HG03442 (cell line): ENCODE measurements around the gene LNPEP.
"Not testable (repeated sequence)": the region's sequence is repeated elsewhere in the genome, so short reads cannot be mapped to it uniquely, and the experiment has no call there.

ENCODE experiments used
- ATAC-seq: cut with Tn5 transposase; IDR thresholded peaks from one replicate; pipeline ENCODE4 v1.9.1; 2021; ENCODE audit warnings: mild to moderate bottlenecking, moderate library complexity; ENCODE audit not compliant: unreplicated experiment

Gene LNPEP

DNA sequence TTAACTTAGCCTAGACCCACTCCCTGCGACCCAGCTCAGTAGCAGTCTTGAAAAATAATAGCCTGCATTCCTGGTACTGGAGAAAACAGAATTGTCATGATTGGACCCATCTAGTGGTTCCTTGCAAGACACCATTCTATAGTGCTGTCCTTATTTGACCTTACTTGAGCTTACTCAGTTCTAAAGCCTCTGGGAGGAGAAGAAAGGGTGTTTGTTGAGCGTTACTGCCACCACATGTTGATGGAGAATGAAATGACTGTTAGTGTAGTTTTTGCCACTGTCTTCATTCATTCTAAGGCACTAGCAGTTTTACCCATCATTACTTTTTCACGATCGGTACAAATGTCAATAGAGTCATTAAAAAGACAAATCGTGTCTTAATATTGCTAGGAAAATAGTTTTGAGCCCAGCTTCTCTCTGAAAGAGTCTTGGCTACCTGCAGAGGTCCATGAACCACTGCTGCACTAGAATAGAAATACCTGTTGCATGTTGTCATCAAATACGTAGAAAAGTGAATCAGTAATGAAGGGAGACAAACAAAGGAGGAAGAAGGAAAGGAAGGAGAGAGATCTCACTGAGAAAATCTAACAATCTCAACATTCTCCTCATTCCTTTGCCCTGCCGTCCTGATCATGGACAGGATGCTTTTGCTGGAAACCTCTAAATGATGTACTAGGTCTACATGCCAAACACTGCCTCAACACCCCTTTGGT lies 110.5 kb downstream of the LNPEP start:
- no peak for ATAC-seq

DNA sequence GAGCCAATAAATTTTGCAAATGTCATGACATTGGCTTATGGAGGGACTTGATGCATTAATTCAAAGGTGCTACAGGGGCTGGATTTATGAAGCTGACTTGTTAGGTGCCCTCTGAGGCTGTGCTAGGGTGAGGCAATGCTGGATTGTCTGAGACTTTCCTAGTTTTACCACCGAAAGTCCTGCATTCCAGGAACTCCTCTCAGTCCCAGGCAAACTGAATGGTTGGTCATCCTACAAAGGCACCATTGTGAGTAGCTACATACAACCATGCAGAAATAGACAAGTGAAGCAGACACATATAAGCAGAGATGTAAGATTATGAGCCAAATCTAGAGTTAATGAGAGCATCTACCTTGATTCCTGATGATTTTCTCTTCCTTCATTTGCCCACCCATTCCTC lies 111.2 kb downstream of the LNPEP start:
- ATAC-seq, result no peak

DNA sequence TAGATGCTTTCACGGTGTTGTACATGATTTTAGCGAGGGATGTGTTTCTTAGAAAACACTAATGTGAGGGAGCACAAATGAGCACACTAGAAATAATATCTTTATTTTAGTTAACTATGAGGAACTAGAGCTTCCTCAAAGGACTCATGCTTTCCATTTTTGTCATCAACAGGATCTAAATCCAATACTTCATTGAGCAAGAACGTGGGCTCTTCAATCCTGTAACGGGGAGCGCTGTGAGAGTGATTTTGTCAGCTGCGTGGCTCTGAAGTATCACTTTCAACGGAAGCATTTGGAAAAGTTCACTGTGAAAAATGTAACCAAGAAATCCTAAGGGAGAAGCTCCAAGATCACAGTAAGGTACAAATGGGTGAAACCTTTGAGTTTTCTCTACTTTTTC lies 113.3 kb downstream of the LNPEP start:
- ATAC-seq, result no peak

DNA sequence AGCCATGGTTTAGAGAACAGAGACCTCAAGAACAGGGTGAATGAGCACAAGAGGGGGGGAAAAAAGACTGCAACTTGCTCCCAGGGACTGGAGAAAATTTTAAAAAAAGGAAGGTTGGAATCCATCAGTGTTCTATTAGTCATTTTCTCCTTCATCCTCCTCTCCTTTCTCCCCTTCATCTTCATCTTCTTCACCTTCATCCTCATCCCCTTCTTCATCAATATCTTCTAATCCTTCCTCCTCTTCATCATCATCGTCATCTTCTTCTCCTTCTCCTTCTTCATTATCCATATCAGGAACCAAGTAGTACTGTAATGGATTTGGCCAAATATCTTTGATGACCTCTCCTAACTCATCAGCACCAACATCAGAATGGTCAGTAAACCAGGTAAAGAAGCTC lies 120.4 kb downstream of the LNPEP start:
- no peak for ATAC-seq

DNA sequence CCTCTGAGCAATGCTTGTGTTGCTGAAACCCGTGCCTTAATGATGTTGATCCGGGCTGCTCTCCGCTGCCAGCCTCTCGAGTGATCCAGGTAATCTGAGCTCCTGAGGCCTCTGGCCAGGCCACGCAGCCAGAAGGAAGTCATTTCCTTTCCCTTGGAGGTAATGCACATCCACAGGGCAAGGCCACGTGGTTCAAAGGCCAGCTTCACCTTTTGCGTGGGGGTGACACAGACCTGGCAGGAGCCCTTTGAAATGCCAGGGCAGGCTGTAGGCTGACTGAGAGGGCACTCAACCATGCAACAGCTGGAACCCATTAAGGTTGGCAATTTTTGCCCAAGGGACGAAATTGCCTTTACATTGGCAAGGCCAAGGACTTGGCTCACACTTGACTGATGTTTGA lies 126.2 kb downstream of the LNPEP start:
- ATAC-seq, result no peak

DNA sequence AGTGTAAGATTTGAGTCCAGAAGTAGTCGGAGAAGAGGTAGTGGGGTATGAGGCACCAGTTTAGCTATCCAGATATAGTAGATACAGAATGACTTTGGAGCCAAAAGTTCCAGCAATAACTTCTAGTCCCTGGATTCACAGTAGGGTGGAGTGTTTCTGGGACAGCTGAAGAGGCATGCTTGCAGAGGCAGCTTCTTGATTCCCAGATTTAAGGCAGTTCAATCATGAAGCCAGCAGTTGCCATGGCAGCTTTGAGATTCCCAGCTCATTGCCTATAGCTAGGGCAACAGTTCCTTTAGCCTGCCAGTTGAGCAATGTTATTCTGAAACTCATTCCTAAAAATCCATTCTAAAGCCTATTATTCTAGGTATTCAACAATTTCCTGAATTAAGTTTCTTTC lies 127.4 kb downstream of the LNPEP start:
- no peak for ATAC-seq

DNA sequence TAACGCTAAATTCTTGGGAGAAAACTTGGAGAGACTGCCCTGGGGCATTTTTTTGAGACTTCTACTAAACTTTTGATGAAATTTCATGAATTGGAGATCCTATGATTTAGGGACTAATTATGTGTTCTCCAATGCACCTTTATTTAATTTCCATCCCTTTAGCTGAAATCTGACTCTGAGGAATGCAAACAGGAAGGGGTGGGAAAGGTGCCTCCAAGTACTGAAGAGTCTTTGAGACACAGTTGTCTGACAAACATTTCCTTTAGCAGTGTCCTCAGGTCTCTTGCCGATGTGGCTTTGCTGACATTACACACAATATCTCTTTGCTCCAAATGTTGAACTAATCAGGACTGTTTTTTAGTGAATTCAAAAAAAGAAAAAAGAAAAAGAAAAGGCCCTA lies 129.6 kb downstream of the LNPEP start:
- no peak for ATAC-seq

DNA sequence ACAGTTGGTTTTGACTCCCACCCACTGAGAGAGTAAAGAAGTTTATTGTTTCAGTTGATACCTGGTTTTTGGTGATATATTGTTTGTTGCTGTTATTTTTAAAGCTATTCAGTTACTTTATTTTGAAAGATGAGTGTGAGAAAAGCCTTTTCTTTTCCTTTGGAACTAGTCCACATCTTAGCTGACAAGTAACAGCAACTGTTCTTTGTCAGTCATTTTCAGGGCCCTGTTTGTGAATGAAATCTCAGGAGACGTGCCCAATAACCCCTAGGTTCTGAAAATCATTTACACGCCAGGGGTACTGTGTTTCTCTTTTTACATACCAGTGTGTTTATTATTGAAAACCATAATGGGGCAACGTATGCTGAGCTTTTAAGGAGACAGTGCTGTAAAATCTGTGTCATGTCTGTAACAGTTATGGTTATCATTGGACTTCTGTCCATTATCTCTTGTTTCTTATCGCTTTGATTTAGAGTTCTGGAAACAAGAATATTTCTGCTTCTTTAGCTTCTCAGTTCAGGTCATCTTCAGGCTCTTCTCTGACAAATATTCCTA lies 131.5 kb downstream of the LNPEP start:
- ATAC-seq, result no peak

DNA sequence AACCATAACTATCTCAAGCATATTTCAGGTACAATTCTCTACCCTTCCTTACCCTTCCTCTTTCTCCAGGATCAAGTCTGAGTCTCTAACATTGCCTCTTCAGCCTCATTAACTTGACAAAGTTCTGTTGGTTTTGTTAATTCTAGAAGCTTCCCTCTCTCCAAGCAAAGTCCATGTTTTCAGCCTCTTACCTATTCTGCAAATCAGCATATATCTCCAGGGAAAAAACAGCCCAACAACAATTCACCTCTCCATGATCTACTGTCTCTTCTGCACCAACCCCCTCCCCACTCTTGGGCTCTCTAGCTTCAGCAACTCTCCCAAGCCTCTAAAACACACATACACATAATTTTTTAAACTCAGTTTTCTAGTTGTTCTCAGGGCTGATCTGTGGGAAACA lies 134.4 kb downstream of the LNPEP start:
- ATAC-seq, result no peak

DNA sequence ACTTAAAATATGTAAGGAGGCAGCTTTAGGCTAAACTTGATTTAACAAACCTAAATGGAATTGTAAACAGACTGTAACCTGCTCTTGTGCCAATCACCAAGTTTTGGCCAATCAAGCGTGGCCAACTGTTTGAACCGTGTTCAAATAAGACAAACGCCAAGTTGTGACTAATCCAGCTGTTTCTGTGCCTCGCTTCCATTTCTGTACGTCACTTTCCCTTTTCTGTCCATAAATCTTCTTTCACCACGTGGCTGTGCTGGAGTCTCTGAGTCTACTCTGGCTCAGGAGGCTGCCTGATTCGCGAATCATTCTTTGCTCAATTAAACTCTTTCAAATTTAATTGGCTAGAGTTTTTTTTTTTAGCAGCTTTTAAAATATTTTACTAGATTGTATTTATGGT lies 135.2 kb downstream of the LNPEP start:
- ATAC-seq, result no peak

DNA sequence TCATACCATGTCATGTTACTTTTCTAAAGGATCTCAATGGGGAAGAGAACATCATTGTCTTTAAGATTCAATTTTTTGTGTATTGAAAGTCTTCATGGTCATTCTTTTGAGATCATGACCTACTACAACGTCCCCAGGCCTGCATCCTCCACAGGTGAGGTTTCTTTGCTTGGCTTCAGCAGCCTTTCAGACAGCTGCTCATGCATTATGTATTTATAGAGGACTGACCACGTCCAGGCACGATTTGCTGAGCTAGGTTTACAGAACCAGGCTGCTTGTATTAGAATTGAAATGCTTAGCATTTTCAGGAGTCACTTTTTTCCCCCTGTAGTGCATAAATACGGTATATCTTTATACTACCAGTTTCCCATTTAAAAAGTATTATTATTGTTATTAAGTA lies 136.1 kb downstream of the LNPEP start:
- ATAC-seq, result no peak

DNA sequence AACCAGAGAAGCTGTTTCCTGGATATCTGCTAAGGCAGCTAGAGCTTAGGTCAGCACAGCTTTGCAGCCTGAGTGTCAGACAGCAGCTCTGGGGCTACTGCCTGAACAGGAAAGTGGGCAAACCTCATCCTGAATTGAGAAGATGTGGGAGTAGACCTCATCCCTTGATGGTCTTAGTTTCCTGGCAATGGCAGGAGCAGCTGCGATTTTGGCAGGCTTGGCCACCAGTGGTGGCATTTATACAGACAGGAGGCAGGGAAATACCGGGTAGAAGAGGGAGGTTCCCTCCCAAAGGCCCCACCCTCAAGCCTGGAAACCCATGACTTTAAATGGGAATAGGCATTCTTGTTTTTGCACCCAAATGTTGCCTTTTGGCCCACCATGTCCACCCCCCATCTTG lies 136.8 kb downstream of the LNPEP start:
- ATAC-seq, result no peak

DNA sequence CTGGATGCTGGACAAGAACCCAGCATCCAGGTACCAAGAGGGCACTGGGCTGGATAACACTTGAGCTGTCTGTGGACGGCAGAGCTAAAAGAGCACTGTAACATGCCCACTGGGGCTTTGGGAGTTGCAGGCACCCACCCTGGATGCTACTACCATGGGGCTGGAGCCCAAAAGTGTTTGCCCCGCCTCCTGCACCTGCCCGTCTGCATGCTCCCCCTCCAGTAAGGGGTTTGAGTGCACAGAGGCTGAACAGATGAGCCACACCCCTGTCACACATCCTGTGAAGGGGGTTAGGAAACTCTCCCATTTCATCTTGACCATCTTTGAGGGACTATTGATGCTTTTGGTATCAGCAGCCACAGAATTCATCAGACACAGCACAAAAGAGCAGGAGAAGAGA lies 137.5 kb downstream of the LNPEP start:
- no peak for ATAC-seq

DNA sequence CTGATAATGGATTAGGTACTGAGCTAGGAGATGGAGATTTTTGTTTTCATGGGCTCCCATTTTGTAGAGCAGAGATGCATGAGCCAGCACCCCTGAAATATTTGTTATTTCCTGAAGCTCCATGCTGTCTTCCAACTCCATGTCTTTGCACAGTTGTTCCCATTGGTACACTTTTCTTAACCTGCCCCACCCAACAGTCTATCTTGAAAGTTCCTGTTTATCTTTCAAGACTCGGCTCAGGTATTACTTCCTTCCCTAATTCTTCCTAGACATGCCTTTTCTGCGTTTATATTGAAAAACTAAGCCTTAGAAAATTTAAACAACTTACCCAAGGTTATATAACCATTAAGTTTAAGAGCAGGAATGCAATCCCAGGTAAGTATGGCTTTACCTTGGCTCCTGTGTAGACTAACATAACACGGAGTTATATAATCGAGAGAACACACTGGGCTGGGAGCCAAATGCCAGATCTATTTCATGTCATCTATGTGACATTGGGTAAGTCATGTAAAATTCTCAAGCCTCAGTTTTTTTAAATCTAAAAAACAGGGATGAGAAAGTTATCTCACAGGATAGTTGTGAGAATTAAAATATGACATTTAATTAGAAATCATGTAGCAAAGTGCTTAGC lies 139.1 kb downstream of the LNPEP start:
- ATAC-seq, result no peak

DNA sequence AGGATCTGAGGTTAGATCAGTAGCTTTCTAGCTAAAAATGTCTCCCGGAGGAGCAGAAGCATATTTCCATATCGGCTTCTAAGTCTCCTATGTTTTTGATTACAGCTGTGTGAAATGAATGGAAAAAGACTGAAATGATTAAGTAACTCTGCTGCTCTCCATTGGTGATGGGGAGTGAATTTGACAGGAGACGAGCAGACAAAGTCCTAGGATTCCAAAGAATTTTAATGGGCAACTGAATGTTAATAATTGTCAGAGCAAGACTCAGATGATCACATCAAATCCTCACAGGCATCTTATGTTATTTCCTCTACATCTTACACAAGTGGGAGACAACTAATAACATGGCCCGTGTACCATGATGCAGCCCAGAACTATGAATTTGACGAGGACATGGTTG lies 139.8 kb downstream of the LNPEP start:
- no peak for ATAC-seq

DNA sequence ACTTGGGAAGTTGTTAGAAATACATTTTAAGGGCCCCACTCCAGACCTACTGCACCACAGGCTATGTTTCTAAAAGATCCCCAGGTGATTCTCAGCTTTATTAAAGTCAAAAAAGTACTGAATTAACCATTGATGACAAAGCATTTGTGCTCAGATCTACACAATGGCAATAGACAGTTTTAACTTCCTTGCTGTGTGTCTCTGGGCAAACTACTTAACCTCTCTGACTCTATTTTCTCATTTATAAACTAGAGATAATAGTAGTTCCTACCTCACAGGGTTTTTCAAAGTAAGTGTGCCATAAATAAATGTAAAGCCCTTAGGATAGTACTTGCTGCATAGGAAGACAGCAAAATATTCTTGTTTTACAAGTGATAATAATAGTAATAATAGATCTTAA lies 140.2 kb downstream of the LNPEP start:
- ATAC-seq, result no peak

DNA sequence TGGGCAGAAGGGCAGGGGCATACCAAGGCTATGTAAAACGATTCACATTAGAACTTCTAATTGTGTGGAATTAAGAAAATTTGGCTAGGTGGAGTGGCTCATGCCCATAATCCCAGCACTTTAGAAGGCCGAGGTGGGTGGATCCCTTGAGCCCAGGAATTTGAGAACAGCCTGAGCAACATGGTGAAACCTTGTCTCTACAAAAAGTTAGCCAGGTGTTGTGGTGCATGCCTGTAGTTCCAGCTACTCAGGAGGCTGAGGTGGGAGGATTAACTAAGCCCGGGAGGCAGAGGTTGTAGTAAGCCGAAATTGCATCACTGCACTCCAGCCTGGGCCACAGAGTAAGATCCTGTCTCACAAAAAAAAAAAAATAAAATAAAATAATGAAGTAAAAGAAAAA lies 141.4 kb downstream of the LNPEP start:
- ATAC-seq, result no peak

DNA sequence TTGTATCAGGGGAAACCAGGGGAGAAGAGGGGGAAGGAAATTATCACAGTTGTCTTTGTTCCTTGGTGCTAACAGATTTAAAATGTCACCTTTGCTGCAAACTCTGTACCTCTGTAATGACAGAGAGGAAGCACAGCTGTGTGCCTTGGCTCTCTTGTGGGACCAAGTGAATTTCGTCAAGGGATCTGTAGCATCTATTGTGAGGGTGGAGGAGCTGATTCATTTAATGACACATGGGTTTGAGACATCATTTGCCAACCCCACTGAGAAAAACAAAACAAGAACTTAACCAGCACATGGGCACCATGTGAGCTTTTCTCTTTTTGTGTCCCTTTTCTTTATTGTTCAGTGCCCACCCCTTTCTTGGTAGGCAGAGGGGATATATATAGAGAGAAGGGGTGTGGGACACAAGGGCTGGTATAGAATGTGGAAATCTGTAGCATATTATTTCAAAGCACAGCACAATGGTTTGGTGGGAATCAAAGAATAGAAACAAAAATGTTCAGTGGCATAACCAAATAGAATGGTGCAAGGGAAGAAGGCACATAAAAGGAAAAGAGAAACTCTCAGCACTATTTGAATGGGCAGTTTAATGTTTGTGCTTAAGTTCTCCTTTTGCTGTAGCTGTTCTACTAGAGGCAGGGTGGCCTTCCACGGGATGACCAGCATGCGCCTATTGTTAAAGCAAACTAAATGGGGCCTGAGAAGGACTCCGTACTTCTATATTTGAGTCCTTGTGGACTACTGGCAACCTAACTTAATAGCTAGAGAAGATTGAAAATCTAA lies 143.3 kb downstream of the LNPEP start:
- no peak for ATAC-seq

DNA sequence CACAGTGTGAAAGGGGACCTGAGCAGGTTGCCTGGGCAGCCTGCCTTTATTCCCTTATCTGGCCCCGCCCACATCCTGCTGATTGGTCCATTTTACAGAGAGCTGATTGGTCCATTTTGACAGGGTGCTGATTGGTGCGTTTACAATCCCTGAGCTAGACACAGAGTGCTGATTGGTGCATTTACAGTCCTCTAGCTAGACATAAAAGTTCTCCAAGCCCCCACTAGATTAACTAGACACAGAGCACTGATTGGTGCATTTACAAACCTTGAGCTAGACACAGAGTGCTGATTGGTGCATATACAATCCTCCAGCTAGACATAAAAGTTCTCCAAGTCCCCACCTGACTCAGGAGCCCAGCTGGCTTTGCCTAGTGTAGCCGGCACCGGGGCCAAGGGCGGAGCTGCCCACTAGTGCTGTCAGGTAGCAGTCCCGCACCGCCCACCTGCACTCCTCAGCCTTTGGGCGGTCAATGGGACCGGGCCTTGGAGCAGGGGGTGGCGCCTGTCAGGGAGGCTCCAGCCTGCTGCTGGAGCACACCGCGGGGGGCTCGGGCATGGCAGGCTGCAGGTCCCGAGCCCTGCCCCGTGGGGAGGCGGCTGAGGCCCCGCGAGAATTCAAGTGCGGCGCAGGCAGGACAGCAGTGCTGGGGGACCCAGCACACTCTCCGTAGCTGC lies 149.0 kb downstream of the LNPEP start:
- not testable (repeated sequence) for ATAC-seq

DNA sequence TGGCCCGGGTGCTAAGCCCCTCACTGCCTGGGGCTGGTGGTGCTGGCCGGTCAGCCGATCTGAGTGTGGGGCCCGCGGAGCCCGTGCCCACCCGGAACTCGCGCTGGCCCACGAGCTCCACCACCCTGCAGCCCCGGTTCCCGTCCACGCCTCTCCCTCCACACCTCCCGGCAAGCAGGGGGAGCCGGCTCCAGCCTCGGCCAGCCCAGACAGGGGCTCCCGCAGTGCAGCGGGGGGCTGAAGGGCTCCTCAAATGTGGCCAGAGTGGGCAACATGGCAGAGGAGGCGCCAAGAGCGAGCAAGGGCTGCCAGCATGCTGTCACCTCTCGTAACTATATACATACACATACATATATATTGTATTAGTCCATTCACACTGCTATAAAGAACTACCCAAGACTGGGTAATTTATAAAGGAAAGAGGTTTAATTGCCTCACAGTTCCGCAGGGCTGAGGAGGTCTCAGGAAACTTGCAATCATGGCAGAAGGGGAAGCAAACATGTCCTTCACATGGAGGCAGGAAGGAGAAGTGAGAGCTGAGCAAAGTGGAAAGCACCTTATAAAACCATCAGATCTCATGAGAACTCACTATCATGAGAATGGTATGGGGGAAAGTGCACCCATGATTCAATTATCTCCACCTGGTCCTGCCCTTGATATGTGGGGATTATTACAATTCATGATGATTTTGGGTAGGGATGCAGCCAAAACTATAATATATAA lies 149.7 kb downstream of the LNPEP start:
- no peak for ATAC-seq
